ENCODE measurements around the gene SIAH3.
A peak's percentile ranks its signal among the peaks of the same experiment; 100 is the strongest.

The SIAH3 gene

GRCh38 chr13:45860240-45860639, 8.7 kb upstream of the SIAH3 start:
- no peak for DNase-seq

GRCh38 chr13:45859705-45860104, 8.2 kb upstream of the SIAH3 start:
- no peak for DNase-seq

GRCh38 chr13:45852494-45852893, 941 bp upstream of the SIAH3 start:
- DNase-seq = no peak

GRCh38 chr13:45851956-45852355, 403 bp upstream of the SIAH3 start:
- DNase-seq = no peak

GRCh38 chr13:45850027-45850613, 1.4 kb downstream of the SIAH3 start:
- DNase-seq = no peak

GRCh38 chr13:45849408-45849807, 2.1 kb downstream of the SIAH3 start:
- no peak for DNase-seq

GRCh38 chr13:45847554-45848224, 3.9 kb downstream of the SIAH3 start:
- peak in 2 of 4 experiments; percentile 32 to 33 for DNase-seq

GRCh38 chr13:45846681-45847080, 4.9 kb downstream of the SIAH3 start:
- DNase-seq = no peak

GRCh38 chr13:45838171-45838745, 13.3 kb downstream of the SIAH3 start:
- DNase-seq = no peak

- DNase-seq = no peak
These were observed 14.4 kb downstream of the SIAH3 start for GRCh38 chr13:45837111-45837510.

- DNase-seq = no peak
These were observed 17.1 kb downstream of the SIAH3 start for GRCh38 chr13:45834411-45834994.

GRCh38 chr13:45833663-45834375, 17.7 kb downstream of the SIAH3 start:
- no peak for DNase-seq

- DNase-seq = no peak
These were observed 18.3 kb downstream of the SIAH3 start for GRCh38 chr13:45833242-45833641.

GRCh38 chr13:45831851-45832250, 19.7 kb downstream of the SIAH3 start:
- DNase-seq = no peak

- DNase-seq = no peak
These were observed 21.4 kb downstream of the SIAH3 start for GRCh38 chr13:45830121-45830520.

GRCh38 chr13:45828256-45828968, 23.1 kb downstream of the SIAH3 start:
- no peak for DNase-seq

- DNase-seq = no peak
These were observed 24.2 kb downstream of the SIAH3 start for GRCh38 chr13:45827318-45827717.

GRCh38 chr13:45826731-45827130, 24.8 kb downstream of the SIAH3 start:
- DNase-seq = no peak

- no peak for DNase-seq
These were observed 26.2 kb downstream of the SIAH3 start for GRCh38 chr13:45825387-45825650.

- no peak for DNase-seq
These were observed 28.0 kb downstream of the SIAH3 start for GRCh38 chr13:45823583-45823982.

GRCh38 chr13:45821811-45822210, 29.7 kb downstream of the SIAH3 start:
- DNase-seq = no peak

GRCh38 chr13:45820106-45820838, 31.3 kb downstream of the SIAH3 start:
- DNase-seq = no peak

Measured in activated naive CD4-positive, alpha-beta T cell (primary cell).